Epithelial cell of prostate (primary cell): ENCODE measurements around the gene TMEM163.

ENCODE experiments used
- DNase-seq: peaks from one replicate; pipeline ENCODE4 v3.0.0-alpha.2; 2011; ENCODE audit warnings: low read depth, low spot score
- H3K27ac ChIP-seq: fragments of 450-650 bp; 2 replicates; pipeline ENCODE4 v1.5.1; 2017; ENCODE audit warnings: mild to moderate bottlenecking

The TMEM163 gene

GRCh38 chr2:134449157-134449556 lies 269.6 kb downstream of the TMEM163 start:
- DNase-seq: no peak

GRCh38 chr2:134448650-134449049 lies 270.1 kb downstream of the TMEM163 start:
- H3K27ac ChIP-seq: no peak overlapping the region
- DNase-seq: no peak

More at GRCh38 chr2:134449157-134449556, 269.6 kb downstream of the TMEM163 start:
- H3K27ac ChIP-seq: no peak overlapping the region

- no peak for DNase-seq
- no peak overlapping the region for H3K27ac ChIP-seq
These were observed 271.1 kb downstream of the TMEM163 start for GRCh38 chr2:134447669-134448068.

- DNase-seq: no peak
These were observed 272.3 kb downstream of the TMEM163 start for GRCh38 chr2:134446383-134447017.

DNA sequence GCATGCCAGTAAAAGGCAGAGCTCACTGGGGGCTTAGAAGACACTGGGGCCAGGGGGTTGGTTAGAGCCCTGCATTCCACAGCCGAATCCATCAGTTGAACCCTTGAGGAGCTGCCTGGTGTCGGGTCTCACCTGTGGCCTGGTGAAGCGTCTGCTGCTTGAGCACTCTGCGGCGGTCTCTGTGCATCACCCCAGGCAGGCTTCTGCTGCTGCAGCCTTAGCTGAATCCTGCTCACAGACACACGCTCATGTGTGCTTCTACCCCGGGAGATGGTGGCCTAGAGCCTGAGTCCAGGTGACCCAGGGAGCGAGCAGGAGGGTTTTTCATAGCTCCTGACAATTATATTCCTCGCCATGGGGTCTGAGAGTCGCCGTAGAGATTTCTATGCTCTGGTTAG lies 272.8 kb downstream of the TMEM163 start:
- H3K27ac ChIP-seq: no peak overlapping the region
- DNase-seq: no peak

More at GRCh38 chr2:134446383-134447017, 272.3 kb downstream of the TMEM163 start:
- no peak overlapping the region for H3K27ac ChIP-seq

DNA sequence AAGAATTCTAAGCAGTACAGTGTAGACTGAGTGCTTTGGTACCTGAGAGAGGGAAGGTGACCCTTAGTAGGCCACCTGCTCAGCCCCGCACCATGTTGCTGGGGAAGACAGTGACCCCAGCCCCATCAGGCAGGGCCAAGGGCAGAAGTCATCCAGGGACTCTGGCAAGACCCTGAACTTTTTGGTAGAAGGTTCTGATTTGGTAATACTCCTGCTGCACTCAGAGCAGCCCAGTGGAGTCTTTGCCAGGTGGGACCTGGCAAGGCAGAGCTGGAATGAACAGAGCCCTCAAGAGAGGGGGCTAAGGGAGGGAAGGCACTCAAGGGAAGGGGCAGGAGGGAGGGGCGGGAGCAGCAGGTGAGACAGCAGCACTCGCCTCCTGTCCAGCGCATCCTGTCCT lies 273.7 kb downstream of the TMEM163 start:
- no peak for DNase-seq
- H3K27ac ChIP-seq: no peak overlapping the region

DNA sequence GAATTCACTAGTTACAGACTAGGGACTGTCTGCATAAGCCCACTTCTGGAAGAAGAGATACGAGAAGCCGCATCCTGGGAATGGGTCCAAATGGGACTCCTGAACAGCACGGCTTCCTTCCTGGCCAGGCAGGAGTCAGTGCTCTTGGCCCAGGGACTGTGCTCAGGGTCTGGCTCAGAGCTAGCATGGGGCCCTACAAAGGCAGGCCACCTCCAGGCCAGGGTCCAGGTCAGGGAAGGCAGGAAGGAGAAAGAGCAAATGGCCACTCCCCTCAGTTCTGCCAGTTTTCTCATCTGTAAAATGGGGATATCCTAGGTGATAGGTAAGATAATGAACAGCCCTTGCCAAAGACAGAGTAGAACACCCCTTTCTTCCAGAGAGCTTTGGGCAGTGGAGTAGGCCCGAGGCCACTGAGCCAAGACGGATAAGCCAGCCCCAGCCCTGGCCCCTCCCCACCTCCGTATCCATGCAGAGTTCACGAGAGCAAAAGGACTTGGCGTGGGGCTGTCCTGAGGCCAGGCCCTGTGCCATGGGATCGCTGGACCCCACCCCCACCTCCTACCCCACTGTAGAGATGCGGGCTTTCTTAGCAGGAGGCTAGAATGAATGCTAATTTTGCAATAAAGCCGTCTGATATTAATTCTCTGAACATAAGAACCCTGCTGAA lies 274.9 kb downstream of the TMEM163 start:
- DNase-seq: no peak
- no peak overlapping the region for H3K27ac ChIP-seq

- DNase-seq: no peak
- H3K27ac ChIP-seq: no peak overlapping the region
These were observed 277.5 kb downstream of the TMEM163 start for GRCh38 chr2:134441153-134441863.

- H3K27ac ChIP-seq: no peak overlapping the region
- no peak for DNase-seq
These were observed 278.4 kb downstream of the TMEM163 start for GRCh38 chr2:134440336-134440909.

- DNase-seq: no peak
- no peak overlapping the region for H3K27ac ChIP-seq
These were observed 280.4 kb downstream of the TMEM163 start for GRCh38 chr2:134438371-134438770.

DNA sequence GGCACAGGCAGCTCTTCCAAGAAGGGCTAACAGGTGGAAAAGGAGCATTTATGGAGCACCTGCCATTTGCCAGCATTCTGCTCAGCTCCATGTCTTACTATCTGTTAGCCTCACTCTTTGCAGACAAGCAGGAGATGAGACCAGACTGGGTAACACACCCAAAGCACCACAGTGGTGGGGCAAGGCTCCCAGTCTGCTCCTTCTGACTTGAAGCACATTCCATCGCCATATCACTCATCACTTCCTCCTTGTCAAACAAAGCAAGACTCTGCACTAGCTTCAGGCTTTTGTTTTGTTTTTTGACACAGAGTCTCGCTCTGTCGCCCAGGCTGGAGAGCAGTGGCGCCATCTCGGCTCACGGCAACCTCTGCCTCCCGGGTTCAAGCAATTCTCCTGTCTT lies 282.1 kb downstream of the TMEM163 start:
- DNase-seq: no peak
- no peak overlapping the region for H3K27ac ChIP-seq

DNA sequence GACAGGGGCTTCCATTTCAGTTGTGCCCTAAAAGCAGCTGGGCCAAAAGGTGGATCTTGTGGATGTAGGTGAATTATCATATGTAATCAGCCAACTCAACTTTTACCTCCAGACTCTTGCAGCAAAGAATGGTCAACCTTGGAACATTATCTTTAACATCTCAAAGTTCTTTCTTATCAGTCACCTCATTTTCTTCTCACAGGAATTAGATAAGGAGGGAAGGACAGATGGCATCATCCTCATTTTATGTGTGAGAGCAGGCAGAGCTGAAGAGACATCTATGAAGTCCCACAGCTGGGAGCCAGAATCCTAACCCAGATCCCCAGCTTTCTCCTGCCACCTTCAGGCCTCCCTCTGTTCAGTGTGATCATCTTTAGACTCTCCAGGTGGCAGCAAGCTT lies 282.9 kb downstream of the TMEM163 start:
- DNase-seq: no peak
- H3K27ac ChIP-seq: no peak overlapping the region

GRCh38 chr2:134435505-134435904 lies 283.3 kb downstream of the TMEM163 start:
- DNase-seq: no peak
- no peak overlapping the region for H3K27ac ChIP-seq

GRCh38 chr2:134433979-134434378 lies 284.8 kb downstream of the TMEM163 start:
- no peak overlapping the region for H3K27ac ChIP-seq
- DNase-seq: no peak

DNA sequence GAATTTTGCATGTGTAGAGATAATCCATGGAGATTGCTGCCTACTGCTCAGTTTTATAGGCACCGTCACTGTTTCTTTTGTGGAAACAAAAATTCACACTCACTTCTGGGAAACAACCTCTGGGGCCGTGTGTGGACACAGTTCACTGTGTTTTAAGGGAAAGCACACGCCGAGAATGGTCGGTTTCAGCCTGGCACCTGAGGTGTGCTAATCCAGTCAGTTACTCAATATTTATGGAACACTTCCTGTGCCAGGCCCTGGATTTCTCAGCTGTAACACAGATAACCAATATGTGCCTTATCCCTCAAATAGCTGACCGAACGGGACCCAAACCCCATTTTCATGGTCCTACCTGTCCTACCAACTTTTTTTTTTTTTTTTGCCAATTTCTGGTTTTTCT lies 285.3 kb downstream of the TMEM163 start:
- no peak for DNase-seq
- no peak overlapping the region for H3K27ac ChIP-seq

DNA sequence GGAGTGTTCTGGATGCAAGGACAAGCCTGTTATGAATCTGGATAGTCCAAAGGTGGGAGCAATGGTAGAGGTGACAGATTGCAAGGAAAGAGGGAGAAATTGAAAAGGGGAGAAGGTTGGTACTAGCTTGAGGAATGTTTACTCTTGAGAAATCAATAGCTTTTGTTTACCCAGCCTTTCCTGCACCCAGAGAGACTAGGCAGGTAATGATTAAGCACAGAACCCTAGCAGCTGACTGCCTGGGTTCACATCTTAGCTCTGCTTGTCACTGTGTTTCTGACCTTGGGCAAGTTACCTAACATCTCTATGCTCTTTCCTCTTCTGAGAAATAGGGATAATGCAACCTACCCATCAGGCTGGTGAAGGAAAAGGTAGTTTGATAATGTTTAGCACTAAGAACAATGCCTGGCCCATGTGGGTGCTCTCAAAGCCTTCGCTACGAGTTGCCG lies 286.3 kb downstream of the TMEM163 start:
- DNase-seq: no peak
- H3K27ac ChIP-seq: peak overlapping the region; percentile 59

GRCh38 chr2:134431838-134432434 lies 286.9 kb downstream of the TMEM163 start:
- DNase-seq: no peak
- peak overlapping the region; percentile 59 for H3K27ac ChIP-seq

- no peak for DNase-seq
These were observed 288.9 kb downstream of the TMEM163 start for GRCh38 chr2:134429886-134430285.

DNA sequence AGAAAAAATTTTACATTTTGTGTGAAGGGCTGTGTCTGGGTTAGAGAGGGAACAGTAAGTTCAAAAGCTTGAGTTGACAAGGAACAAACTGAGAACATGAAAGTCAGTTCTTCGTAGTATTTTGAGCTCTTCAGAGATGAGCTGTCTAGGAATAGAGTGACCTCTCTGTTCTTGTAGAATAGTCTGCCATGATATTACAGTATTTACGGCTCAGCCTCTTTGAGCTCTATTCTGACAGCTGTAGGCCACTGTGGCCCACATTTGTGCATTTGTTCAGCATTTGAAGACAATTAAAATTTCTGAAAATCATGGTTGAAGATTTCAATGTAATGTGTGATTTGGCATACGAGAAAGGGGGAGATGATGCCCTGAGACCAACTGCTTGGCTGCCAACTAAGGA lies 292.1 kb downstream of the TMEM163 start:
- no peak overlapping the region for H3K27ac ChIP-seq
- no peak for DNase-seq

More at GRCh38 chr2:134429886-134430285, 288.9 kb downstream of the TMEM163 start:
- no peak overlapping the region for H3K27ac ChIP-seq

DNA sequence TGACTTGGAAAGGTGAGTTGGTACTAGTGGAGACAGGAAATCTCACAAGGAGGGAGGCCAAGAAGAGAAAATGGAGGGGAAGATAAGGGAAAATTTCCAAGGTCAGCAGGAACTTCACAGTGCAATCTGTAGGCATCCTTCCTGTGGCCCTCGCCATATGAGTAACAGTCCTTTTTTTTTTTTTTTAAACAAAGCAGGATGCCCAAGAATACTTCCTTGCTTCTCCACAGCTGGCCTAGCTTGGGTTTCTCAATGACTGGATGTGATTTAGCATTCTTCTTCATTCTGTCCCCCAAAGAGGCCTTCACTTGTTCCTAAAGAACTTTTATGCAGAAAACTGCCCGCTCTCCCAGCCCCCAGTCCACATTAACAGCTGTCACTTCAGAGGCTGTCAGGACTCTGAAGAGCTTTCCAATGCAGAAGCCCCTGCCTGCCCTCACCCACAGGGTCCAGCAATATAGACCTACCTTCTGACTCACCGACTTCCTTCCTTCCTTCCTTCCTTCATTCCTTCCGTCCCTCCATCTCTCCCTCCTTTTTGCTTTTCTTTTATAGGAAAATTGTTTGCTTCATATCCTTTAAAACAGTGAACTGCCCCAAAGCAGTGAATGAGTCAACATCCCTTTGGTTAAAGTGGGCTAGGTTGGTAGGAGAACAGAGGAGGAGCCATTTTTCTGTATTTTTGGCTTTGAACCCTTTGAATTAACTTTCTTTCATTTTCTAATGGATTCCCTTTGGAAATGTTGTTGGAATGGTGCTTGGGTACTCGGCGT lies 292.9 kb downstream of the TMEM163 start:
- no peak overlapping the region for H3K27ac ChIP-seq
- no peak for DNase-seq
